ENCODE measurements around the gene SYT15B.
"Not testable (repeated sequence)": the region's sequence is repeated elsewhere in the genome, so short reads cannot be mapped to it uniquely, and the experiment has no call there.

- TF ChIP-seq, protein P1, sequence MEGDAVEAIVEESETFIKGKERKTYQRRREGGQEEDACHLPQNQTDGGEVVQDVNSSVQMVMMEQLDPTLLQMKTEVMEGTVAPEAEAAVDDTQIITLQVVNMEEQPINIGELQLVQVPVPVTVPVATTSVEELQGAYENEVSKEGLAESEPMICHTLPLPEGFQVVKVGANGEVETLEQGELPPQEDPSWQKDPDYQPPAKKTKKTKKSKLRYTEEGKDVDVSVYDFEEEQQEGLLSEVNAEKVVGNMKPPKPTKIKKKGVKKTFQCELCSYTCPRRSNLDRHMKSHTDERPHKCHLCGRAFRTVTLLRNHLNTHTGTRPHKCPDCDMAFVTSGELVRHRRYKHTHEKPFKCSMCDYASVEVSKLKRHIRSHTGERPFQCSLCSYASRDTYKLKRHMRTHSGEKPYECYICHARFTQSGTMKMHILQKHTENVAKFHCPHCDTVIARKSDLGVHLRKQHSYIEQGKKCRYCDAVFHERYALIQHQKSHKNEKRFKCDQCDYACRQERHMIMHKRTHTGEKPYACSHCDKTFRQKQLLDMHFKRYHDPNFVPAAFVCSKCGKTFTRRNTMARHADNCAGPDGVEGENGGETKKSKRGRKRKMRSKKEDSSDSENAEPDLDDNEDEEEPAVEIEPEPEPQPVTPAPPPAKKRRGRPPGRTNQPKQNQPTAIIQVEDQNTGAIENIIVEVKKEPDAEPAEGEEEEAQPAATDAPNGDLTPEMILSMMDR (conservative IDR thresholded peaks at IDR 0.05 in 1 of 2, IDR thresholded peaks at IDR 0.05 in 1 of 2; ENCODE audit: low read depth in 1 of 2, low read length in 2 of 2), result not testable (repeated sequence)
- not testable (repeated sequence) for TF ChIP-seq EZH2 (IDR thresholded peaks at IDR 0.05; ENCODE audit: low read length, missing control alignments)
These were observed 1.8 kb upstream of the SYT15B start for GRCh38 chr10:47765232-47765631.
